H1 (cell line): ENCODE results near the gene MRS2. TPM values are rescaled to one million over a fixed set of nuclear protein-coding genes. Genes with fewer than 3 reads are reported as not detected.

ENCODE experiments used
- CTCF ChIA-PET: fragments of 300-600 bp; sonication (Branson Sonifier 250); formaldehyde crosslinking; loops from one replicate; lab custom pipeline; 2021; ENCODE audit not compliant: partially characterized antibody; lab: Charles Lee
- POLR2A ChIA-PET: fragments of 300-600 bp; sonication (Branson Sonifier 250); formaldehyde crosslinking; loops from one replicate; lab custom pipeline; 2021; ENCODE audit warnings: inconsistent platforms; ENCODE audit not compliant: partially characterized antibody; lab: Charles Lee
- DNase-seq, 2 experiments: peaks; one replicate each; pipeline versions ENCODE4 v3.0.0 to v3.0.0-alpha.2; 2010 to 2022; ENCODE audit warnings: low spot score in 2 of 2, low read depth in 1 of 2, mixed read lengths in 1 of 2
- FAIRE-seq: peaks from 2 replicates; lab custom pipeline; 2011; peaks lifted over from hg19 to GRCh38; lab: Jason Lieb, UNC
- H2AFZ ChIP-seq: 2 replicates; pipeline ENCODE4 v1.8.1; 2012; ENCODE audit warnings: low read length, inconsistent platforms
- H2AK5ac ChIP-seq: 2 replicates; pipeline ENCODE4 v1.6.1; 2013; ENCODE audit warnings: low read depth, low read length
- H2BK120ac ChIP-seq: replicated peaks from 2 replicates; pipeline ENCODE3; 2013; ENCODE audit warnings: low read depth, low read length, inconsistent platforms
- H2BK12ac ChIP-seq: 2 replicates; pipeline ENCODE4 v1.6.1; 2013; ENCODE audit warnings: low read depth, low read length
- H2BK15ac ChIP-seq: 2 replicates; pipeline ENCODE4 v1.6.1; 2013; ENCODE audit warnings: low read length
- H2BK20ac ChIP-seq: 2 replicates; pipeline ENCODE4 v1.6.1; 2013; ENCODE audit warnings: low read length
- H2BK5ac ChIP-seq: 2 replicates; pipeline ENCODE4 v1.6.1; 2013; ENCODE audit warnings: low read depth, low read length
- H3K14ac ChIP-seq: 2 replicates; pipeline ENCODE4 v1.6.1; 2013; ENCODE audit warnings: inconsistent platforms; ENCODE audit not compliant: insufficient read length
- H3K18ac ChIP-seq: 2 replicates; pipeline ENCODE4 v1.6.1; 2013; ENCODE audit warnings: low read length; ENCODE audit errors: extremely low read depth
- H3K23ac ChIP-seq: 2 replicates; pipeline ENCODE4 v1.6.1; 2013; ENCODE audit warnings: inconsistent platforms; ENCODE audit not compliant: insufficient read length
- H3K23me2 ChIP-seq: 2 replicates; pipeline ENCODE4 v1.6.1; 2013; ENCODE audit warnings: low read depth, low read length
- H3K27ac ChIP-seq: 2 replicates; pipeline ENCODE4 v1.6.1; 2011; ENCODE audit warnings: low read depth, low read length, inconsistent platforms
- H3K27me3 ChIP-seq, 4 experiments: replicated peaks in 1 of 4; 1 replicate in 1 of 4; 2 replicates in 3 of 4; pipeline versions ENCODE4 v1.6.1 to v1.8.1; 2011 to 2013; ENCODE audit warnings: low read length in 3 of 4, mild to moderate bottlenecking in 3 of 4, inconsistent platforms in 2 of 4, mixed read lengths in 2 of 4, moderate library complexity in 1 of 4; ENCODE audit not compliant: control insufficient read depth in 3 of 4, insufficient read depth in 3 of 4; ENCODE audit errors: extremely low read depth in 1 of 4
- H3K36me3 ChIP-seq, 4 experiments: 2 replicates each; pipeline versions ENCODE4 v1.6.1 to v1.8.1; 2011 to 2013; ENCODE audit warnings: mild to moderate bottlenecking in 4 of 4, low read length in 3 of 4, moderate library complexity in 2 of 4, control low read depth in 1 of 4, inconsistent platforms in 1 of 4; ENCODE audit not compliant: insufficient read depth in 4 of 4, control insufficient read depth in 2 of 4
- H3K4ac ChIP-seq: replicated peaks from 2 replicates; pipeline ENCODE3; 2013; ENCODE audit warnings: low read length, low read depth, mixed read lengths, inconsistent platforms; ENCODE audit not compliant: insufficient read length
- H3K4me1 ChIP-seq, 4 experiments: replicated peaks in 1 of 4; 1 replicate in 1 of 4; 2 replicates in 3 of 4; pipeline versions ENCODE4 v1.6.1 to v1.8.1; 2011 to 2013; ENCODE audit warnings: low read length in 3 of 4, inconsistent platforms in 2 of 4, mixed read lengths in 1 of 4; ENCODE audit not compliant: insufficient read depth in 4 of 4, control insufficient read depth in 3 of 4
- H3K4me2 ChIP-seq, 2 experiments: 2 replicates each; pipeline versions ENCODE4 v1.6.1 to v1.8.1; 2011 to 2013; ENCODE audit warnings: low read depth in 2 of 2, low read length in 2 of 2, control low read depth in 1 of 2, inconsistent platforms in 1 of 2, mild to moderate bottlenecking in 1 of 2; ENCODE audit not compliant: insufficient read depth in 1 of 2
- H3K4me3 ChIP-seq, 4 experiments: fragments of 200-600, 300-600 bp in 1 of 4; sonication (generic), shearing (Covaris generic), sonication (Bioruptor Twin) in 1 of 4; 2 replicates each; pipeline versions ENCODE4 v1.5.1 to v1.8.1; 2011 to 2016; ENCODE audit warnings: low read length in 4 of 4, low read depth in 3 of 4, control low read depth in 2 of 4, inconsistent platforms in 2 of 4, mild to moderate bottlenecking in 2 of 4, mixed read lengths in 1 of 4, moderate library complexity in 1 of 4; ENCODE audit not compliant: insufficient read depth in 2 of 4; ENCODE audit errors: extremely low read depth in 1 of 4
- H3K56ac ChIP-seq: replicated peaks from 2 replicates; pipeline ENCODE3; 2013; ENCODE audit warnings: low read depth, mild to moderate bottlenecking, mixed read lengths, low read length, inconsistent platforms; ENCODE audit not compliant: insufficient read length
- H3K79me1 ChIP-seq: 2 replicates; pipeline ENCODE4 v1.6.1; 2013; ENCODE audit warnings: low read depth, low read length, control low read depth
- H3K79me2 ChIP-seq, 2 experiments: 2 replicates each; pipeline versions ENCODE4 v1.6.1 to v1.8.1; 2012 to 2013; ENCODE audit warnings: low read length in 2 of 2, mild to moderate bottlenecking in 2 of 2, inconsistent platforms in 1 of 2; ENCODE audit not compliant: insufficient read depth in 2 of 2, control insufficient read depth in 1 of 2
- H3K9ac ChIP-seq, 4 experiments: replicated peaks in 1 of 4; 1 replicate in 1 of 4; 2 replicates in 3 of 4; pipeline versions ENCODE4 v1.6.1 to v1.8.1; 2011 to 2013; ENCODE audit warnings: low read depth in 3 of 4, low read length in 3 of 4, control low read depth in 2 of 4, mild to moderate bottlenecking in 2 of 4, moderate library complexity in 2 of 4, inconsistent platforms in 1 of 4; ENCODE audit errors: extremely low read depth in 1 of 4
- H3K9me3 ChIP-seq, 2 experiments: 2 replicates each; pipeline versions ENCODE4 v1.6.1 to v1.8.1; 2012 to 2013; ENCODE audit warnings: mild to moderate bottlenecking in 2 of 2, moderate library complexity in 2 of 2, control low read depth in 1 of 2, inconsistent platforms in 1 of 2, low read depth in 1 of 2, low read length in 1 of 2, mixed read lengths in 1 of 2; ENCODE audit not compliant: insufficient read depth in 2 of 2
- H4K20me1 ChIP-seq, 2 experiments: replicated peaks in 1 of 2; 2 replicates each; pipeline versions ENCODE3 to v1.8.1; 2011 to 2013; ENCODE audit warnings: inconsistent platforms in 2 of 2, low read length in 2 of 2, mild to moderate bottlenecking in 1 of 2; ENCODE audit not compliant: insufficient read depth in 2 of 2, control insufficient read depth in 1 of 2
- H4K5ac ChIP-seq: 2 replicates; pipeline ENCODE4 v1.6.1; 2013; ENCODE audit warnings: low read length, low read depth, mixed read lengths, inconsistent platforms; ENCODE audit not compliant: insufficient read length
- H4K8ac ChIP-seq: 2 replicates; pipeline ENCODE4 v1.8.0; 2013; ENCODE audit warnings: mild to moderate bottlenecking, moderate library complexity, low read length, inconsistent platforms; ENCODE audit not compliant: insufficient read depth; ENCODE audit errors: extremely low read depth
- H4K91ac ChIP-seq: replicated peaks from 2 replicates; pipeline ENCODE3; 2013; ENCODE audit warnings: low read length, mixed read lengths, inconsistent platforms; ENCODE audit not compliant: insufficient read length
- BACH1 ChIP-seq: IDR thresholded peaks from 2 replicates; pipeline ENCODE4 v1.6.1; 2012; ENCODE audit warnings: low read length, improper control_type of control experiment
- CREB1 ChIP-seq: IDR thresholded peaks from 2 replicates; pipeline ENCODE4 v1.6.1; 2012; ENCODE audit warnings: inconsistent platforms
- GABPA ChIP-seq: IDR thresholded peaks from 2 replicates; pipeline ENCODE4 v1.6.1; 2011; ENCODE audit warnings: mild to moderate bottlenecking, low read length, moderate library complexity, borderline replicate concordance; ENCODE audit not compliant: insufficient read depth
- GTF2F1 ChIP-seq: IDR thresholded peaks from 2 replicates; pipeline ENCODE4 v1.6.1; 2012; ENCODE audit warnings: low read depth, low read length, improper control_type of control experiment, borderline replicate concordance
- HDAC6 ChIP-seq: IDR thresholded peaks from one replicate; pipeline ENCODE4 v1.7.1; 2012; ENCODE audit warnings: low read depth, mild to moderate bottlenecking, inconsistent platforms, low read length, moderate library complexity
- PHF8 ChIP-seq: fragments of 200-600 bp; sonication (generic); conservative IDR thresholded peaks from 2 replicates; pipeline ENCODE4 v1.7.1; 2012; ENCODE audit warnings: low read depth, mild to moderate bottlenecking, inconsistent platforms, low read length, moderate library complexity
- RAD21 ChIP-seq, 2 experiments: IDR thresholded peaks in 1 of 2; conservative IDR thresholded peaks in 1 of 2; 2 replicates each; pipeline ENCODE4 v1.6.1; 2011; ENCODE audit warnings: low read depth in 2 of 2, low read length in 2 of 2, improper control_type of control experiment in 1 of 2, inconsistent platforms in 1 of 2, mild to moderate bottlenecking in 1 of 2, moderate library complexity in 1 of 2
- ZNF274 ChIP-seq: IDR thresholded peaks from 2 replicates; pipeline ENCODE4 v1.7.0; 2012; ENCODE audit warnings: low read length, borderline replicate concordance; ENCODE audit errors: extremely low read depth
- WGBS, 2 experiments: shearing (Covaris generic) in 1 of 2; methylation state at CpG; one replicate each; pipeline versions ENCODE4 v1.1.6 to v1.1.7; 2013 to 2015; ENCODE audit warnings: low lambda C conversion rate in 2 of 2, mixed read lengths in 2 of 2, inconsistent platforms in 1 of 2, low coverage in 1 of 2, missing lambda C conversion rate in 1 of 2; ENCODE audit not compliant: insufficient replicate concordance in 2 of 2, insufficient coverage in 1 of 2, insufficient read length in 1 of 2; ENCODE audit errors: extremely low coverage in 1 of 2, missing lambda C conversion rate in 1 of 2; 5-methylcytosine and 5-hydroxymethylcytosine counted together
- polyA plus RNA-seq, 7 experiments: library from polyadenylated mRNA; depleted of rRNA in 3 of 7; stranded (reverse) in 5 of 7; unstranded in 2 of 7; fragments of >200 nt in 5 of 7; fragments of 200-250 nt in 2 of 7; gene quantifications; 1 replicate in 5 of 7; 2 replicates in 1 of 7; 4 replicates in 1 of 7; pipeline versions ENCODE4 v1.2.1 to v1.2.3, GENCODE V29; 2011 to 2013; ENCODE audit warnings: missing spikeins in 2 of 7, mixed read lengths in 2 of 7
- total RNA-seq: library from RNA; stranded (reverse); fragmentation: NEBNext Ultra II Directional; extraction: Animal tissue kit (Norgen Biotek cat#: 25700); gene quantifications from 2 replicates; pipeline ENCODE4 v1.2.1, GENCODE V29; 2021

Gene MRS2
- total and polyA plus RNA-seq, 2 of the 8 experiments (the other 6 are each of a cell fraction or from before 2014, with no cell fraction given), result 51.2 to 67.5 TPM

GRCh38 chr6:24448828-24449525, 46.2 kb downstream of the MRS2 start:
- no peaks in the 10 kb centered on the region for H3K23me2 ChIP-seq
- FAIRE-seq (no peak), DNase-seq (no peak)
- no peak overlapping the region for H4K91ac ChIP-seq
- no peak overlapping the region for H3K23ac ChIP-seq
- CTCF ChIA-PET, result interaction anchor here (1.0 to 2.8 kb wide), 5 partner anchors 9 to 45 kb away, joined by 3 to 10 read pairs (median 3); partner anchors contain the start of gene ALDH5A1
- H3K79me1 ChIP-seq, result no peaks in the 10 kb centered on the region
- no peak overlapping the region for H2BK5ac ChIP-seq
- H4K8ac ChIP-seq, result no peak overlapping the region
- H2BK120ac ChIP-seq, result no peak overlapping the region
- WGBS, 2 experiments, result 75% methylated on average over 9 of the region's 9 CpGs; no CpG with 5 or more reads in 1 of the 2 experiments
- no peak overlapping the region for H3K27ac ChIP-seq
- no peak overlapping the region for H3K4me2 ChIP-seq
- no peaks in the 10 kb centered on the region for H3K27me3 ChIP-seq
- no peak overlapping the region for H2AFZ ChIP-seq
- no peak overlapping the region for H3K14ac ChIP-seq
- H4K5ac ChIP-seq, result no peak overlapping the region
- no peak overlapping the region for H2BK20ac ChIP-seq
- H3K79me2 ChIP-seq, result no peaks in the 10 kb centered on the region
- H3K56ac ChIP-seq, result no peak overlapping the region
- no peak overlapping the region for H2BK12ac ChIP-seq
- H3K36me3 ChIP-seq, result no peaks in the 10 kb centered on the region
- H3K4me3 ChIP-seq, result no peak overlapping the region
- peaks cover 0 to 4% (median 2%) of the 10 kb centered on the region in 4 experiments; a peak in 2 of 7 replicates for H3K4me1 ChIP-seq
- TF ChIP-seq ZNF274, result no peak
- no peak for TF ChIP-seq PHF8
- TF ChIP-seq BACH1, result no peak
- TF ChIP-seq GABPA, result no peak
- no peak for TF ChIP-seq GTF2F1
- no peak for TF ChIP-seq RAD21 (IDR thresholded peaks at IDR 0.05 in 1 of 2, conservative IDR thresholded peaks at IDR 0.05 in 1 of 2; ENCODE audit: low read depth in 2 of 2, low read length in 2 of 2)
- no peak for TF ChIP-seq CREB1
- TF ChIP-seq HDAC6, result no peak
- H3K9me3 ChIP-seq, result no peaks in the 10 kb centered on the region
- peaks cover 0 to 2% of the 10 kb centered on the region in 2 experiments for H4K20me1 ChIP-seq
- H3K18ac ChIP-seq, result no peak overlapping the region
- H3K4ac ChIP-seq, result no peak overlapping the region
- POLR2A ChIA-PET, result interaction anchor here (0.6 to 1.1 kb wide), 3 partner anchors 8 to 33 kb away, joined by 3 read pairs; no protein-coding TSS in a partner anchor
- no peak overlapping the region for H2AK5ac ChIP-seq
- no peak overlapping the region; a peak in 1 of 7 replicates for H3K9ac ChIP-seq
- no peak overlapping the region for H2BK15ac ChIP-seq
